Panc1 (cell line): ENCODE measurements around the gene GOLGA8M.
"Not testable (repeated sequence)": the region's sequence is repeated elsewhere in the genome, so short reads cannot be mapped to it uniquely, and the experiment has no call there.

Source experiments
- CTCF ChIP-seq: fragments of 450-650 bp; IDR thresholded peaks from 2 replicates; pipeline ENCODE4 v1.5.1; 2017; ENCODE audit warnings: mild to moderate bottlenecking
- POLR2AphosphoS5 ChIP-seq: IDR thresholded peaks from 2 replicates; pipeline ENCODE4 v1.6.1; 2012; ENCODE audit warnings: mild to moderate bottlenecking, low read depth, low read length, moderate library complexity
- REST ChIP-seq, 2 experiments: IDR thresholded peaks; 2 replicates each; pipeline ENCODE4 v1.6.1; 2011 to 2012; ENCODE audit warnings: low read depth in 2 of 2, control low read depth in 1 of 2, low read length in 1 of 2, mild to moderate bottlenecking in 1 of 2, moderate library complexity in 1 of 2; ENCODE audit not compliant: insufficient read depth in 1 of 2
- SIN3A ChIP-seq: IDR thresholded peaks from 2 replicates; pipeline ENCODE4 v1.6.1; 2012; ENCODE audit warnings: low read depth, mild to moderate bottlenecking, low read length, moderate library complexity, borderline replicate concordance; ENCODE audit not compliant: insufficient read depth
- TCF7L2 ChIP-seq: IDR thresholded peaks from 2 replicates; pipeline ENCODE4 v1.6.1; 2011; ENCODE audit warnings: mild to moderate bottlenecking, low read depth, low read length, inconsistent platforms

DNA sequence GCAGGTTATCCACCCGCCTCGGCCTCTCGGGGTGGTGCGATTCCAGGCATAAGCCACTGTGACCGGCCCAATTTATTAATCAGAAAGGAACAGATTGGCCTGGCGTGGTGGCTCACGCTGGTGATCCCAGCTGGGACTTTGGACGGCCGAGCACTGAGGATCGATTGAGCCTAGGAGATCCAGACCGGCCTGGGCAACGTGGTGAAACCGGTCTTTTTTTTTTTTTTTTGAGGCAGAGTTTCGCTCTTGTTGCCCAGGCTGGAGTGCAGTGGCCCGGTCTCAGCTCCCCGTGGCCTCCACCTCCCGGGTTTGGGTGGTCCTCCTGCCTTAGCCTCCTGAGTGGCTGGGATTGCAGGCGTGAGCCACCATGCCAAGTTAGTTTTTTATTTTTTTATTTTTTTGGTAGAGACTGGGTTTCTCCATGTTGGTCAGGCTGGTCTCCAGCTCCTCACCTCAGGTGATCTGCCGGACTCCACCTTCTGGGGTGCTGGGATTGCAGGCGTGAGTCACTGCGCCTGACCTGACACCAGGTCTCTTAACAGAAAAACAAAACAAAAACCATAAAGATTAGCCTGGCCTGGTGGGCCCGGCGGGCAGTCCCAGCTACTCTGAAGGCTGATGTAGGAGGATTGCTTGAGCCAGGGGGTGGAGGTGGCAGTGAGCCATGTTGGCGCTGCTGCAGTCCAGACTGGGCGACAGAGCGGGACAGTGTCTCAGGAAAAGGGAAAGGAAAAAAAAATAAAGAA lies 18.0 kb downstream of the GOLGA8M start:
- not testable (repeated sequence) for TF ChIP-seq CTCF; POLR2AphosphoS5; TCF7L2; REST (IDR thresholded peaks at IDR 0.05; ENCODE audit: insufficient read depth in 1 of 2, low read depth in 2 of 2, low read length in 1 of 2); SIN3A
